Measurements from ENCODE around the gene ZNF275.
"Not testable (repeated sequence)": the region's sequence is repeated elsewhere in the genome, so short reads cannot be mapped to it uniquely, and the experiment has no call there.

Gene ZNF275

GRCh38 chrX:153388722-153389459 is 54.9 kb downstream of the ZNF275 start:
- no peak for DNase-seq

GRCh38 chrX:153389460-153389768 is 55.5 kb downstream of the ZNF275 start:
- DNase-seq, result not testable (repeated sequence)

GRCh38 chrX:153392642-153393321 is 58.8 kb downstream of the ZNF275 start:
- DNase-seq, result no peak

- DNase-seq, result no peak
Observed at GRCh38 chrX:153394612-153395011, 60.7 kb downstream of the ZNF275 start.

GRCh38 chrX:153395613-153396319 is 61.8 kb downstream of the ZNF275 start:
- DNase-seq, result no peak

- DNase-seq, result no peak
Observed at GRCh38 chrX:153396320-153397195, 62.6 kb downstream of the ZNF275 start.

- DNase-seq, result no peak
Observed at GRCh38 chrX:153397256-153397960, 63.5 kb downstream of the ZNF275 start.

- no peak for DNase-seq
Observed at GRCh38 chrX:153398275-153398960, 64.5 kb downstream of the ZNF275 start.

GRCh38 chrX:153400146-153401132 is 66.5 kb downstream of the ZNF275 start:
- peak; percentile 11 for DNase-seq

GRCh38 chrX:153401133-153401764 is 67.3 kb downstream of the ZNF275 start, which contains the start of gene PNMA6E:
Gene PNMA6E (minus strand): TSS chrX:153401350. CDS start chrX:153398849, 2,501 bp downstream.
- no peak for DNase-seq

All from NCI-H526 treated with DMSO at 0.1 percent for 48 hours (cell line).